CMK (cell line): ENCODE results near the gene CRYBA2.

Experiments used
- DNase-seq: peaks from one replicate; pipeline ENCODE4 v3.0.0-alpha.2; 2010; ENCODE audit warnings: low read depth

CRYBA2 gene

DNA sequence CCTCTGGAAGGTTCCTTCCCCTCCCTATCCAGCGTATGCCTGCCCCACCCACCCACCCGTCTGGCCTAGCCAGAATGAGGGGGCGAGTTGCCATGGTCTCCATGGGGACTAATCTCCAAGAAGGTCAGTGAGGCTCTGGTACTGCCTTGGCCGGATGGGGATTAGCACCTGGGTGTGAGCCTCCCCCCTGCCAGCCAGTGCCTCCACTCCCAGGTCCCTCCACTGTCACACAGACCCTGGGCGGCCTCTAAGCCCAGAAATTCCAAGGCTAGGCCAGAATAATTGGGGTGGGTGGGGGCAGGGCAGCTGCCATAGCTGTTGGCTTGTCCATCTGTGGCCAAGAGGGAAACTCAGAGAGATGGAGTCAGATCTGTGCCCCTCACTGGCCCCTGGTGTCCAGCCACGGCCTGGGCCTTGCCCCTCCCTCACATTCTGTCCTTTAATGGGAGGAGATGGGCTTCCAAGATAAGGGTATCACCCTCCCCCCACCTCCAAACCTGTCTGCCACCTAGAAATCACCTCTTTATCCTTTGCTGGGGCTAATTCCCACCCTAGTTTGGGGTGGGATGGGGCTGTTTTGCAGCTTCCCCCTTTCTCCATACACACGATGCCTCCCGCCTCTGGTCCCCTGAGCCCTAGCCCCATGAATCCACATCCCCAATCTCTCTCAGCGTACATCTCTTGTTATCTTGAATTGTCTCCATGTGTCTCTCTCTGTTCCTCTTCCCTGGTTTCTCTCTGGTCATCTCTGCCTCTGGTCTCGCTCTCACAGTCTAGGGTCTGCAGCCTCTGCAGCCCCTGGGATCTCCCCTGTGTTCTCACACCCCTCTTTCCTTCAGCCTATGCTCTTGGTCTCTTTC is 6.0 kb upstream of the CRYBA2 start:
- no peak for DNase-seq

DNA sequence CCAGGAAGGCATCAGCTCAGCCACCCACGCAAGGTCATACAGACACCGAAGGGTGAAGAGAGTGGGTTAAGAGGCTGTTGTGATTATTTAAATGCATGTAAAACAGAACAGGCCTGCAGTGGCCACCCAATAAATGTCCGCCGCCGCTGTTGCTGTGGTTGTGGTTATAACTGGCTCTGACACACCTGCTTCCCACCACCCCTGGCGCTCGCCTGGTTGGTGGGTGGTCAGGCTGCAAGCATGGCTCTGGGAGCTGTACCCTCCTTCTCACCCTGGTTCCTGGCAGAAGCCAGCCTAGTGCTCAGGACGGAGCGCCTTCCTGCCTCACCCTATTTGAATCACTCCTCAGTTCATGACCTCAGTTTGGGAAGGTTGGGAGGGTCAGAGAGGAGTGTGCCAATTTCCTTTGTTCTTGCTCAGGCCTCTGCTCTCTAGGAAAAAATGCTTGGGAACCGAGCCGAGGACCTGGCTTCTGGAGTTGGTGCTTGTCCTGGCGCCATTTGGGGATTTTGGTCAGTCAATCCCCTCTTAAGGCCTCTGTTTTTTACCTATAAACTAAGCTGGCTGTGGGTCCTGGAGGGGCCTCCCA is 5.3 kb upstream of the CRYBA2 start:
- no peak for DNase-seq

DNA sequence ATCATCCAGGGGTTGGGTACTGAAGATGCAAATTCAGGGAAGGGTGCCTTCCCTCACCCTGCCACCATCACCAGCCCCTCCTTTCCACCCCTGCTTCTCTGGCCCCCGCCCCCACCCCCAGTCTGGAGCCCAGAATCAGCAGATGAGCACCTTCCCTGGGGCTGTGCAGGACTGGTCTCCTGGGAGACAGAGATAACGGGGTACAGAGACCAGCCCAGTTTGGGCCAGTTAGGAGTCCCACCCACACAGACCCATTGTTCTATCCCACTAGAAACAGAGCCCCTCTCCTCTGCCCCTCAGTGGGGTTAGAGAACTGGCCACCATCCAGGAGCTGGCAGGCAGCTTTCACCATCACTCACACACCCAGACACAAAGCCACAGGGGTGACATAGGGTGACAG is 4.5 kb upstream of the CRYBA2 start:
- DNase-seq, result no peak

DNA sequence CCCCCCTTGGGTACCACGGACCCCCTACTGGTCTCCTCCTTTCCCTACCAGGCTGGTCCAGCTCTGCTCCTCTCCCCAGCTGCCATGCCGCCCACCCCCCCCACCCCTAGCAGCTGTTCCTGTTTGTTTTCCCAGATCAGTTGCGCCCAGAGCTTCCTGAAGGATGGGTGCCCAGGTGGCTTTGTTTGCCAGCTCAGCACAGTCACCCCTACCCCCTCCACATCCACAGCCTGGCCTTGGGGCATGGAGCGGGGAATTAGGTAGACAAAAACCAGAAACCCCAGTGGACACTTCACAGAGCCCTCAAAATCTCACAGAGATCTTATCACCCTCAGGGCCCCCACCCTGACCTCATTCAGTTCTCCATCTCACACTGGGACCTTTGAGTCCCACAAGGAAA is 3.7 kb upstream of the CRYBA2 start:
- no peak for DNase-seq

DNA sequence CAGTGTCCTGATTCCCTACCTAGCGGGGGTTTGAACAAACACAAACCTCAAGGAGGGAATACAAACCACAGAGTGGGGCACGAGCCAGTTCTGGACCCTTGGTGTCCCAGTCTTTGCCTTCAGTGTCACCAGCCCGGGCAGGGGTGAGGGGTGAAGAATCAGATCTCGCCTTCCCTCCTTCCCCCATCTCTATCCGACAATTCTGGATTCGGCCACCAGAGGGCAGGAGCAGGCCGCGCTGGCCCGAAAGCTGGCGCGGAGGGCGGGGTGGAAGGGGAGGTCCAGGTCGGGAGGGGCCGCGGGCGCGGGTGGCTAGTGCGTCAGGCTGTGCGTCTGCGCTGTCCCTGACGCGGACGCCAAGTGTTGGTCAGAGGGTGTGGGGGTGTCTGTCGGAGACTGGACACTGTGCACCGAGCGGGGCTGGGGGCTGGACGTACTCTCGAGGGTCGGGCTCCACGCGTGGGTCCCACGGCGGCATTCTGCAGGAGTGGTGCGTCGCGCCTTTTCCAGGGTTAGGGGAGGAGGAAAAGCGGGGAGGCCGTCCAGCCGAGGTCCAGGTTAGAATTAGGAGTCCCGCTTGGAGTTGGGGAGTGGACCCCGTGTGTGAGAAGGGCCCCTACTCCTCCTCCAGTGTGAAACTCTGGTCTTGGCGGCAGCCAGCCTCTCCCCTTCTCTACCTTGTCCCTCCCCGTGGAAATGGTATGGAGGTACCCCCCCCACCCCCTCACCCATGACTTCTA is 2.9 kb upstream of the CRYBA2 start:
- DNase-seq, result peak; percentile 64

DNA sequence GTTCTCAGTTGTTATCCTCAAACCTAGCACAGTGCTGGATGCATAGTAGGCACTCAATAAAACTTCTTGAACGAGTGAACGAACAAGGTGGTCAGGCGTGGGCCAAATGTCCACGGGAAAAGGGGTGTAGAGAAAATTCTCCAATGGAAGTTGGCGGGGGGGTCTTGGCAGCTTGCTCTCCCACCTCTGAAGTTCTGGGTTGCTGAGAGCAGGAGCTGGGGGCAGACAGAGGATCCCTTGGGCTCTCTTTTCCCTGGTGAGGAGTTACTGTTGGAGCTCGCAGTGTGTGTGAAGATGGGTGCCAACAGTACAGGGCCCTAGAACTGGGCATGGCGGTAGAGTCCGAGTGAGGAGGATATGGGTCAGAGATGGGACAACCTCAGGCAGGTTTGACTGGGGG is 2.3 kb upstream of the CRYBA2 start:
- DNase-seq, result no peak

DNA sequence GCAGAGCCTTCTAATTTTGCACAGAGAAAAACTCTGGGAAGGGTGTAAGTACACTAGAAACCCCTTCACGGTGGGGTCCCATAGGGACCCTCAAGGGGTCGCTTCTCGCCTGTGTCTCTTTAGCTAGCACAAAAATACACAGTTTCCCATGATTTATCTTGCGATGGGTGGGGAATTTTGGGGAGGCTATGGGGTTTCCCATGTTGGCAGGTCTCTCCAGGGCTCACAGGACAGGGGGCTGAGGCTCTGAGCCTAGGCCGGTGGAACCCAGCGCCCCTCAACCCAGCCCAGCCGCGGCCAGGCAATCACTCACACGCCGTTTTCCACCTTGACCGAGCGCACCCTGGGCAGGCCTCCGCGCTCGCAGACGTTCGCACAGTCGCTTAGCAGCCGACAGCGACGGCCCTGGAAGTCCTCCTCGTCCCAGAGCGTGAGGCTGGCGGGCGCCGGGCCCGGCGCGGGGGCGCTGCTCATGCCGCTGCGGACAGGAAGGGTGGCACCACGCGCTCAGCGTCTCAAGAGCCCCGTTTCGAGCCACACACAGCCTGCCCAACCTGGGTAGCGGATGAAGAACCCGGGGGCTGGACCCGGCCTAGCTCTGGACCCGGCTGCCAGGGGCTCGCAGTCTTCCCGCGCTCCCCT is 398 bp downstream of the CRYBA2 start:
- no peak for DNase-seq

DNA sequence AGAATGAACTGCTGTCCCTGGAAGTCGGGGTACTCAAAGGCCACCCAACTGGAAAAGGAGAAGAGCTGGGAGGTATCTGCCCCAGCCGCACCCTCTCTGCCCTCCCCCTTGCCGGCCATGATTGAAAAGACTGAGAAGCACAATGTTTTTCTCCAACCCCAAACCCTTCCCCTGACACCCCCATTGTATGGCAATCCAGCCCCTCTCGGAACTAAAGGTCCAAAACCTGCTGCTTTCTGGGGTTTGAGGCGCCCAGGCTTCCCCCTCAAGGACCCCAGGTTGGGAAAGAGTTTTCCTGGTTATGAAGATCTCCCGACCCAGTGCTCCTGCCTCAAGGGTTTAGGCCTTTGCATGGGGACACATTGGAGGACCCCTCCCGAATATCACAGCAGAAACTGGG is 1.0 kb downstream of the CRYBA2 start:
- DNase-seq, result no peak

DNA sequence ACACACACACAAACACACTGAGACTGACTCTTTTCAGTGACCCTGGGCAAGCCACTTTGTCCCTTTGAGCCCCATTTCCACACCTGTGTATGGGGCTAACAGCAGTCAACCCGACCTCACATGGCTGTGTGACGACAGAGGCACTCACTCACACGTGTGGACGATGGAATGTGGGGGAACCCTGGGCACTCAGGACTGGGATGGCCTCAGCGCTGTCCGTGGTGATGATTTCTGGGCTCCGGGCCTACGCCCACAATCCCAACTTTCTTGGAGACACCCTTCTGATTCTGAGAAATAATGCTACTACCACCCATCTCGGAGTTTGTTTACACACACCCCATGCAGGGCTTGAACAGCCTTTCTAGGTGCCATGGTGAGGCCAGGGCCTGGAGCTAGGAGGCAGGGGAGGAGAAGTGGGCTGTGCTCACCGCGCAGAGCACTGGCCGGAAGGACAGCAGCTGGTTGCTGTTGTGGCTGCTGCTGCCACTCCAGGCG is 1.5 kb downstream of the CRYBA2 start:
- DNase-seq, result no peak

DNA sequence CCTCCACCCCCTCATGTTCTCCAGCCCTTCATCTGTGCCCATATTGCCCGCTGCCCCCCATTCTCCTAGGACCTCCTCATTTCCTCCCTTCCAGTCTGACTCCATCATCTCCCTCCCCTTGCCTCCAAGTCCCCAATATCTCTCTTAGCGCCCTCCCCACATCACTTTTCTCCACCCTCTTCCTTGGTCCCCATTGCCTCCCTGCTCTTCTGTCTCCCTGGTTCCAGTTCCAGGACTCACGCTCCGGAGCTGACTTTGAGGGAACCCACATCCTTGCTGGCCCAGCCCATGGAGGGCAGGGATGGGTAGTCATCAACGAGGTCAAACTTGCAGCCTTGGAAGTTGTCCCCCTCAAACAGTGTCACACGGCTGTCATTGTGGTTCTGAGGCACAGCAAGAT is 2.6 kb downstream of the CRYBA2 start:
- no peak for DNase-seq

DNA sequence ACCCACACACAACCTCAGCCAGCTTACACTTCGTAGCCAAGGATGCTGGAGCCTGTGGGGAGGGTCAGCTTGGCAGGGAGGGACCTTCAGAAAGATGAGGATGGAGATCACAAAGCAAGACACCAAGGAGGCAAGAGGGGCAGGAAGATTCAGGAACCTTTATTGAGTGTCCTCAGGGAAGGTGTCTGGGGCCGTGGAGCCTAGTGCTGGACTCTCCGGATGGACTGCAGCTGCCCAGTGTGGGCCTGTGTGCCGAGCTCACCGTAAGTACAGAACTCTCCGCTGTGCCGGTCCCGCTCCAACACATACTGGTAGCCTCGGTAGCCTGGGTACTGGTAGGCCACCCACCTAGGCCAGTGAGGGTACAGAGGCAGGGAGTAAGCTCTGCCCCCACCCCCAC is 3.2 kb downstream of the CRYBA2 start:
- no peak for DNase-seq

DNA sequence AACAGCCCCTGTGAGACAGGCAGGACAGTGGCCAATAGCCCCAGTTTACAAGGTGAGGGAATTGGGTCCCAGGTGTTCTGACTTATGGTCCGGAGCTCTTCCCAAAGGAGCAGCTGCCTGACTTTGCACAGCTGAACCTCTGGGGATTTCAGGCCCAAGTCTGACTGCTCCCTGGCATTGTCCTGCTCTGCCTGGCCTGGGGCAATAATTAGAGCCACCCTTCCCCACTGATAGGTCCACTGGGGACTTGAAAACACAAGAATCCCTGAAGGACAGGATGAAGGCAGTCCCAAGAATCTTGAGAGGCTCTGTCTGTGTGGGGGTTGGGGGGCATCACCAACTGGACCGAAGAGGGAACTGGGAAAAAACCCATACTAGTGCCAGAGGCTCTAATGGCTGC is 4.6 kb downstream of the CRYBA2 start:
- no peak for DNase-seq

DNA sequence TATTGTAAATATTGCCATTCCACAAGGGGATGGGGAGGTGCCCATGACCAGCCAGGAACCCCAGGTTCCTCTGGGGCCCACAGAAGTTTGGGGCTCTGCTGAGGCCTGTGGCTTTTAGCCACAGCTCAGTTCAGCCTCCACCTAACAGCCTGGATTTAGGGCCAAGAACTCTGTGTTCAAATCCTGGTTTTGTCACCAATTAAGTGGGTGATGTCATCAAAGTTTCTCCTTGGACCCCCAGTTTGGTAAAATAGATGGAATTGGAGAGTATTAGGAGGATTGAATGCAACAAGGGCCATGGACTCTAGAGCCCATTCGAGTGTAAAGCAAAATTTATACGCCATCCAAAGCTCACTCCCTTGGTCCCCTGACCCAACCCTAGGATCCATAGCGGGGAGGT is 5.1 kb downstream of the CRYBA2 start:
- DNase-seq, result no peak

DNA sequence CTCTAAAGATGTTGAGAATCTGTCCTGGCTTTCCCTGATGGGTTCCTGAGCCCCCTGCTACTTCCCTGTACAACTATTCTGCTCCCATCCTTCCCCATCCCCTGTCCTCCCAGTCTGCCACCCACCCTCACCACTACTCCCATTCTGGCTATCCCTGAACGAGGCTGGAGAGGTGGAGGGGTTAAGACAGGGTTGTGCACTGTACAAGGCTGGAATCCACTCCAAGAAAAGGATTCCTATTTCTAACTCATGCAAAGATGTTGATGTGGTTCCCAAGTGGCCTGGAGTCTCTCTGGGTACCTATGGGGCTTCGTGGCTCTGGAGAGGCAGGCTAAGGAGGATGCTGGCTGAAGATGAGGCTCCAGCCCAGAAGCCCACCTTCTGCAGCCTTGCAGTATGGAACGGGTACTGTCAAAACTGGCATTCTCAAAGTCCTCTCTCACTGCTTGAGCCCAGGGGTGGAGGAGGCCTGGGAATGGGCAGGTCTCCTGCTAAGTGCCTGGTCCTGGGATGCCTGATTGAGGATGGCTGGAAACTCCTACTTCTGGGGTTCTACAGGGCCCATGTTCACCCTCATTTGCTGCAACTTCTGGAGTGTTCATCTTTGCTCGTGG is 7.0 kb downstream of the CRYBA2 start:
- no peak for DNase-seq

DNA sequence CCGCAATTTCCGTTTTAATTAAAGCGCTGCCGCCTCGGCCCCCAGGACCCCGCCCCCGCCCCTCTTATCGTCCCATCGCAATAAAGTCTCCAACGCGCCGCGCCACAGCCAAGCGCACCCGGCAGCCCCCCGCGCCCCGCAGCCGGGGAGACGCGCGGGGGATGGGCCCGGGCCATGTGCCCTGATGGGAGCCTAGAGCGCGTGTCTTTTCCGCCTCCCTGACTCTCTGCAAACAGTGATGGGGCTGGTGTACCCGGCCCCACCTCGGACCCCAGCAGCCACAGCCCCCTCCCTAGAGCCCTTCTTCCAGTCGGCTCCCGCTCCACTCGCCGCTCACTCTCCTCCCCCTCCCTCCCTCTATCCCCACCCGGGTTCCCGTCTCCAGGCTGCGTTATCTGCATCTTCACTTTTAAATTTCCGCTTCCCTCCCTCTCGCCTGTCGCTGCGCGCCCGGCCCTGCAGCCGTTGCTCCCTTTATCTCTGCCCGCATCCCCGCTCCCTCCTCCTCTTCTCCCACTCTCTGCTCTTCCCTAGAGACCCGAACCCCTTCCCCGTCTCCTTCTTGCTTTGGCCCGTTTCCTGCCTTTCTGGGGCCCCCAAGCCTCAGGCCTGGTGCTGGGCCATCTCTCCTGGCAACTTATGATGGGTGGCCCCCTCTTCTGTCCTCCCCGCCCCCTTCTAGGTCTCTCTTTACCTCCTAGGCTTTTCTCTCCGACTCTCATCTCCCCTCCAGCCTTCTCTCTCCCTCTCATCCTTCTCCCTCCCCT is 7.7 kb downstream of the CRYBA2 start:
- no peak for DNase-seq

DNA sequence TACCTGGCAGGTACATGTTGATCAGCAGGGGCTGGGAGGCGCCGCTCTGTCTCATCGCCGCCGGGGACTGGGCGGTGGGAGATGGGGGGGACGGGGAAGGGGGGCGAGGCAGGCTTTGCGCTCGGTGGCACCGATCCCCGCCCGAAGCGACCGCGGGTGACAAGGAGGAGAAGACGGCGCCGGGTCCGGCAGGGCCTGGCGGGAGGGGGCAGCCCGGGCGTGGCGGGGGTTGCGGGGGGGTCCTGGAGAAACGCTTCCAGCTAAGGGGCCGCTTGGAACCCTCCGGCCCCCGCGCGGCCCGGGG is 8.2 kb downstream of the CRYBA2 start, which contains the start of gene FEV:
FEV (minus strand) TSS at position 164 of the 304 bp plus-strand sequence; CDS start at position 55, 109 bp downstream.
- no peak for DNase-seq

DNA sequence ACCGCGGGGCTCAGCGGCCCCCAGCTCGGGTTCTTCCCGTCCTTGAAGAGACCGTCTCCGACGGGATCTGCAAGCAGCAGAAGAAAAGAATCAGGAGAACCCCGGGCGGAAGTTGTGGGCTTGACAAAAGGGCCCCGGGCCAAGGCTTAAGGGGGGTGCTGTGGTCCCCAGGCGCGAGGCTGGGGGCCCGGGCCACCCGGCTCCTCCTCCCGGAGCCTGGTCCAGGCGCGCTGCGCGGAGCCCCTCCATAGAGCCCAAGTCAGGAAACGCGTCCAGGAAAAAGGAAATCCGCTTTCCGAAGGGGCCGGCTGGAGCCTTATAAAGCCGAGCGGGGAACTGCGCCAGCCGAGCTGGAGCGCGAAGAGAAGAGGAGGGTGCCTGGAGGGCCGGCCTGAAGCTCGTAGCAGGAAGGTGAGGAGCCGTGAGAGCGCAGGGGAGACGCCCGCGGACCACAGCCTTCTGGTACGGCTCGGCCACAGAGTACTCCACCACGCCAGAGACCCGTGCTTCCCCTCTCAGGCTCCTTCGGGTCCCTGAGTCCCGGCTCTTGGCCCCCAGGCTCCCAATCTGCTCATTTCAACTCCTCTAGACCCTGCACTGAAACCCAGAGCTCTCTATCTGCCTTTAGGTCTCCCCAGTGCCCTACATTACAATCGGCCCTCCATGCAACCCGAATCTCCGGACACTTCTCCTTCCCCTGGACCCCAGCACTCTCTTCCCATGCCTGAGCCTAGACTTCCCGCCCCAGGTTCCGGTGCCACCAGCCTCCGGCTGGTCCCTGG is 8.8 kb downstream of the CRYBA2 start:
- no peak for DNase-seq

DNA sequence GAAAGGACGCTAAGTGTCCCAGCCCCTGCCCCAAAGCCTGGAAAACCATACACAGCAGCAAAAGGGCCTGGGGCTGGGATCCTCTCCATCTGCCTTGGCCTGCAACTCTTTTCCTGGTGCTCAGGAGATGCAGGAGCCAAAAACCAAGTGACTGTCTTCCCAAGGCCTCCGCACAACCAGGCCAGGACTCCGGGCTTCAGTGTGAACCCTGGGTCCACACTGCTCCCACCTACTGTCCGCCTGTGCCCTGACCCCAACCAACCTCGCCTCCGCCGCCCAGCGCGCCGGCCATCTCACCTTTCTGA is 9.3 kb downstream of the CRYBA2 start:
- no peak for DNase-seq

DNA sequence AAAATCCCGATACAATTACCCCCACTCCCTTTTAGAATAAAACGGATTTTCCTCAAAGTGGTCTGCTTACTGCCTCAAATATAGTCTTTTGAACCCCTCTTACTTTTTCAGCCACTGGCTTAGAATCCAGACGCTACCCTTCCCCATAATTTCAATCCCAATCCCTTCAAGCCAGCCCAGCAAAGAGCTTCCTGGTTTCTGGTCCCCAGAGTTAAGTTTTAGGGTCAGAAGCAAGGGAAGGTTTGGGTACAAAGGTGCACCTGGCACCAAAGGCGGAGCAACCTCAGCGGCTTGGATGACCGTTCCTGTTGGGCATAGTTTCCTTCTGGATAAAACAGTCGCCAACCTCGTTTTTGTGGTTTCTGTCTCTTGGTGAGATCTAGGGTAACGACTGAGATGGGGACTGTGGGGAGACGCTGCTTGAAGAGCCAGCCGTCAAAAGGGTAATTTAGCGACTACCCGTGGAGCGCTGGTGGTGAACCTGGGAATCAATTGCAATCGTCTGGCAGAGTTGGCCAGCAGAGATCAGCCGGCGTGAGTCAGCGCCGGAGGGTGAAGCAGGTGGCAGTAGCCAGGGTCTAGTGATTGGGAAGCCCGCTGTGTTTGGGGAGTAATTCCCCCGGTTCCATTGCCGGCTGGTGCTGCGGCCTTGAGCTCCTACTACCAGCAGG is 9.8 kb downstream of the CRYBA2 start:
- no peak for DNase-seq

DNA sequence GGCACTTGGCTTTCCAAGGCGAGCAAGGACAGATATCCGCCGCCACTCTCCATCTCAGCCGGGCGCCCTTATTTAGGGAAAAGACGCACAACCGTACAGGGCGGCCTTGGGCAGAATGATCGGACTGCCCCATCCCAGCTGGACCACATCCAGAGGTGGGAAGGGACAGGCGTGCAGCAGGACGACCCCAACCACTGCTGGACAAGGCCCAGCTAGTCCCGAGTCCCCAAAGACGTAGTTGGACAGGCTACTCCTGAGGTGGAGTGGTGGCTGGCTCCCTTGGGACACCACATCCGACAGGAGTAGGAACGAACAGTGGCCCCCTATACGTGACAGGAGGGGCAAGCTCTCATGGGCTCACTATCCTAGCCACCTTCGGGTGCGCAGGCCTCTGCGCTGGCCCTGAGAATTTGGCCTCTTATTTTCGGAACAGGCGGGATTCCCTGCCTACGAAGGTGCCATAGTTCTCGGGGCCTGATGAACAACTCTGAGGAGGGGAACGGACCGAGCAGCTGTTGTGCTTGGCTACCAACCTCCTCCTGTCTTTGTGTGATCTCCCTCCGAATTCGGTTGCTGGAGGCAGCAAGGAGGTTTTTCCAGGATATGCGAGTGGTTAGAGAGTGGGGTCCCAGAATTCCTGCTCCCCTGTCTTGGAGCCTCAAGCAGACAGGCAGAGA is 10.5 kb downstream of the CRYBA2 start:
- DNase-seq, result no peak
